Spleen (tissue), 11 donors: ENCODE measurements around the gene N4BP2L2. TPM values are rescaled to one million over a fixed set of nuclear protein-coding genes. Genes with fewer than 3 reads are reported as not detected.
"Not testable (repeated sequence)": the region's sequence is repeated elsewhere in the genome, so short reads cannot be mapped to it uniquely, and the experiment has no call there.

Source experiments
- DNase-seq: peaks from one replicate; pipeline ENCODE4 v3.0.0-alpha.2; 2020
- H3K27ac ChIP-seq, 8 donors: fragments of 200-600 bp; sonication (generic) in 7 of 8; 1 replicate in 4 of 8; 2 replicates in 4 of 8; pipeline versions ENCODE4 v1.5.0 to v1.8.0; 2016 to 2021; ENCODE audit warnings: inconsistent platforms in 4 of 8, mild to moderate bottlenecking in 4 of 8, moderate library complexity in 1 of 8
- H3K27me3 ChIP-seq, 7 donors: fragments of 200-600 bp; sonication (generic) in 6 of 7; replicated peaks in 1 of 7; 1 replicate in 4 of 7; 2 replicates in 3 of 7; pipeline versions ENCODE4 v1.5.0 to v1.8.0; 2016 to 2021; ENCODE audit warnings: inconsistent platforms in 3 of 7, mild to moderate bottlenecking in 1 of 7
- H3K36me3 ChIP-seq, 6 donors: fragments of 200-600 bp; sonication (generic) in 5 of 6; 1 replicate in 4 of 6; 2 replicates in 2 of 6; pipeline versions ENCODE4 v1.5.0 to v1.8.0; 2016 to 2021; ENCODE audit warnings: inconsistent platforms in 2 of 6
- H3K4me1 ChIP-seq, 6 donors: fragments of 200-600 bp; sonication (generic) in 5 of 6; 1 replicate in 3 of 6; 2 replicates in 3 of 6; pipeline versions ENCODE4 v1.5.0 to v1.8.0; 2016 to 2021; ENCODE audit warnings: inconsistent platforms in 3 of 6
- H3K4me3 ChIP-seq, 8 donors: fragments of 200-600 bp; sonication (generic) in 7 of 8; 1 replicate in 4 of 8; 2 replicates in 4 of 8; pipeline versions ENCODE4 v1.5.0 to v1.8.0; 2016 to 2021; ENCODE audit warnings: inconsistent platforms in 4 of 8, mild to moderate bottlenecking in 4 of 8, moderate library complexity in 2 of 8
- H3K9me3 ChIP-seq, 8 donors: fragments of 200-600 bp; sonication (generic) in 7 of 8; 1 replicate in 4 of 8; 2 replicates in 4 of 8; pipeline versions ENCODE4 v1.5.0 to v1.8.0; 2016 to 2021; ENCODE audit warnings: inconsistent platforms in 4 of 8
- POLR2A ChIP-seq, 3 donors: fragments of 450-650 bp; IDR thresholded peaks; one replicate each; pipeline ENCODE4 v1.5.1; 2017; ENCODE audit warnings: antibody characterized with exemption in 3 of 3, mild to moderate bottlenecking in 1 of 3
- POLR2AphosphoS5 ChIP-seq, 3 donors: sonication (generic); formaldehyde crosslinking; IDR thresholded peaks; one replicate each; pipeline ENCODE4 v1.5.1; 2017; ENCODE audit warnings: antibody characterized with exemption in 3 of 3
- WGBS, 5 donors: extraction: QIAGEN DNeasy Blood & Tissue Kit in 3 of 5; methylation state at CpG; one replicate each; pipeline versions ENCODE4 v1.1.5 to v1.1.7; 2013 to 2018; 5-methylcytosine and 5-hydroxymethylcytosine counted together
- intact Hi-C: fragments of 100-400 bp; cut with DNase I; formaldehyde crosslinking; loops from one replicate; pipeline ENCODE4 v1.15.0; 2023; ENCODE audit warnings: low total_unique reads
- polyA plus RNA-seq, 3 donors: library from polyadenylated mRNA; stranded (reverse); fragments of 200-250 nt; gene quantifications; one replicate each; pipeline ENCODE4 v1.2.1, GENCODE V29; 2013
- total RNA-seq, 7 donors: library from RNA; depleted of rRNA in 3 of 7; stranded (reverse); fragments of >200 nt in 3 of 7; fragmentation: NEBNext Ultra II Directional in 4 of 7; extraction: Animal tissue kit (Norgen Biotek cat#: 25700) in 4 of 7; gene quantifications; one replicate each; pipeline versions ENCODE4 v1.1.0 to v1.2.1, GENCODE V29; 2016 to 2021
- TF ChIP-seq, protein P1 (sequence below), 11 experiments: fragments of 200-600 bp in 7 of 11; fragments of 450-650 bp in 4 of 11; sonication (generic) in 4 of 11; IDR thresholded peaks in 8 of 11; conservative IDR thresholded peaks in 3 of 11; 1 replicate in 7 of 11; 2 replicates in 4 of 11; pipeline versions ENCODE4 v1.4.0 to v1.8.0; 2016 to 2021; ENCODE audit warnings: antibody characterized with exemption in 11 of 11, inconsistent platforms in 4 of 11, mild to moderate bottlenecking in 1 of 11
- donor health status: healthy with polysubstance abuse.
- donor health status: DM: no; HTN: no; CAD: no; lungs with moderate emphysema.
- donor health status: DM: no; HTN: no; CAD: no.
- donor health status: Bipolar disorder and iron deficiency.
- donor health status: healthy.
- donor health status: DM: no; HTN: no; CAD: no.
- donor health status: DM: yes; HTN: yes; CAD: no.

The N4BP2L2 gene
- total and polyA plus RNA-seq, 10 donors, result 49.3 to 506 (median 185) TPM

DNA sequence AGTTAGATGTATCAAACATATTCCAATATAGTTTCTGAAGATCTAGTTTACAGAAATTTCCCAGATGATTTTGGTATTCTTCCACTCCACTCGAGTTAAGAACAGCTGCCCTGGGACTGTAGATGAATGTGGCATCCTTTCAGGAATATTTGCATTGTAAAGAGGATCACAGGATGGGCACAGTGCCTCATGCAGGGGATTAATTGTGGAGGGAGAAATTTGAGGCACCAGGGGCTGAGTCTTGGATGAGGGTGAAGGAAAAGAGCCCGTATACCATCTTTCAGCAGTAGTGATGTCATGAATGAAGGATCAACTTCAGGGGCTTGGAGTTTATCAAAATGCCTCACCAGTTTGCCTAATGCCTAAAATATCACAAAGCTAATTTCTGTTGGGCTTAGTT is 43.7 kb upstream of the N4BP2L2 start:
- no peak for TF ChIP-seq POLR2A (IDR thresholded peaks at IDR 0.05)
- TF ChIP-seq POLR2AphosphoS5 (IDR thresholded peaks at IDR 0.05), result no peak
- TF ChIP-seq, protein P1, sequence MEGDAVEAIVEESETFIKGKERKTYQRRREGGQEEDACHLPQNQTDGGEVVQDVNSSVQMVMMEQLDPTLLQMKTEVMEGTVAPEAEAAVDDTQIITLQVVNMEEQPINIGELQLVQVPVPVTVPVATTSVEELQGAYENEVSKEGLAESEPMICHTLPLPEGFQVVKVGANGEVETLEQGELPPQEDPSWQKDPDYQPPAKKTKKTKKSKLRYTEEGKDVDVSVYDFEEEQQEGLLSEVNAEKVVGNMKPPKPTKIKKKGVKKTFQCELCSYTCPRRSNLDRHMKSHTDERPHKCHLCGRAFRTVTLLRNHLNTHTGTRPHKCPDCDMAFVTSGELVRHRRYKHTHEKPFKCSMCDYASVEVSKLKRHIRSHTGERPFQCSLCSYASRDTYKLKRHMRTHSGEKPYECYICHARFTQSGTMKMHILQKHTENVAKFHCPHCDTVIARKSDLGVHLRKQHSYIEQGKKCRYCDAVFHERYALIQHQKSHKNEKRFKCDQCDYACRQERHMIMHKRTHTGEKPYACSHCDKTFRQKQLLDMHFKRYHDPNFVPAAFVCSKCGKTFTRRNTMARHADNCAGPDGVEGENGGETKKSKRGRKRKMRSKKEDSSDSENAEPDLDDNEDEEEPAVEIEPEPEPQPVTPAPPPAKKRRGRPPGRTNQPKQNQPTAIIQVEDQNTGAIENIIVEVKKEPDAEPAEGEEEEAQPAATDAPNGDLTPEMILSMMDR (IDR thresholded peaks at IDR 0.05 in 8 of 11, conservative IDR thresholded peaks at IDR 0.05 in 3 of 11), result no peak
- peaks cover 0 to 12% (median 7%) of the 10 kb centered on the region in 6 donors for H3K4me1 ChIP-seq
- no peak overlapping the region for H3K4me3 ChIP-seq
- H3K27me3 ChIP-seq, result no peaks in the 10 kb centered on the region
- DNase-seq, result no peak
- WGBS, 5 donors, result 75 to 82% (median 77%) methylated on average over 2 of the region's 2 CpGs
- no peaks in the 10 kb centered on the region for H3K36me3 ChIP-seq
- H3K9me3 ChIP-seq, result peaks cover 0 to 16% (median 13%) of the 10 kb centered on the region in 8 donors
- no peak overlapping the region for H3K27ac ChIP-seq
- intact Hi-C loops, result loop anchor here (5.0 kb wide), 1 partner anchor 50 kb away; no protein-coding TSS in a partner anchor

DNA sequence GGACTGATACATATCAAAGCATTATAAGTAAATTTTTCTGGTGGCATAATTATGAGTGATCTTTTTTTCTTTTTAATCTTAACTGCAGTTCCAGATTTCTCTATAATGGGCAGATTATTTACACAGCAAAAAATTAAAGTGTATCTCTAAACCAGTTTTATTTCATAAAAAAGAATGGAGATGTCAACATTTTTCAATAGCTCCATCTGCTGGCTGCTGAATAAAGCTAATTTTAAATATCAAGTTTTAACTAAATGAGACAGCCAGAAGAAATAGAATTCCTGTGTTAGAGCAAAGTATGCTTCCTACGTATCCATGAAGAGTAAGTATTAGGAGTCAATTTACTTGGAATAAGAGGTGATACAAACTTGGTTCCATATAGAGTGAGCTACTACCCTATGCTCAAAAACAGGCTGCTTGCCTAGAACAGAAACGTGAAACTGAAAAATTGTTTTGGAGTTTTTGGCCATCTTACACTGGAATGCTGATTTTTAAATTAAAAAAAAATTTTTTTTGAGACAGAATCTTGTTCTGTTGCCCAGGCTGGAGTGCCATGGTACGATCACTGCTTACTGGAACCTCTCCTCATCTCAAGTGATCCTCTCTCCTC is 42.7 kb upstream of the N4BP2L2 start:
- intact Hi-C loops, result loop anchor here (5.0 kb wide), 1 partner anchor 49 kb away; no protein-coding TSS in a partner anchor
- 52 to 67% (median 55%) methylated on average over 3 of the region's 3 CpGs for WGBS, 5 donors
- no peak overlapping the region for H3K27ac ChIP-seq
- H3K4me3 ChIP-seq, result no peak overlapping the region
- TF ChIP-seq POLR2AphosphoS5 (IDR thresholded peaks at IDR 0.05), result no peak
- TF ChIP-seq, protein P1 (IDR thresholded peaks at IDR 0.05 in 8 of 11, conservative IDR thresholded peaks at IDR 0.05 in 3 of 11), result peak in 6 of 11 experiments; percentile 16 to 53 (median 38)
- H3K36me3 ChIP-seq, result no peaks in the 10 kb centered on the region
- H3K4me1 ChIP-seq, result peaks cover 0 to 12% (median 7%) of the 10 kb centered on the region in 6 donors
- H3K9me3 ChIP-seq, result peaks cover 0 to 26% (median 20%) of the 10 kb centered on the region in 8 donors
- no peak for DNase-seq
- no peaks in the 10 kb centered on the region for H3K27me3 ChIP-seq

DNA sequence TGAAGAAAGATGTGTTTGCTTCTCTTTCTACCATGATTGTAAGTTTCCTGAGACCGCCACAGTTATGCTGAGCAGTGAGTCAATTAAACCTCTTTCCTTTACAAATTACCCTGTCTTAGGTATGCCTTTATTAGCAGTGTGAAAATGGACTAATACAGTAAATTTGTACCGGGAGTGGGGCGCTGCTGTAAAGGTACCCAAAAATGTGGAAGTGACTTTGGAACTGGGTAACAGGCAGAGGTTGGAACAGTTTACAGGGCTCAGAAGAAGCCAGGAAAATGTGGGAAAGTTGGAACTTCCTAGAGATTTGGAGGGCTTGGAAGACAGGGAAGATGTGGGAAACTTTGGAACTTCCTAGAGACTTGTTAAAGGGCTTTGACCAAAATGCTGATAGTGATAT is 38.4 kb upstream of the N4BP2L2 start:
- no peak for TF ChIP-seq POLR2AphosphoS5 (IDR thresholded peaks at IDR 0.05)
- TF ChIP-seq, protein P1 (IDR thresholded peaks at IDR 0.05 in 8 of 11, conservative IDR thresholded peaks at IDR 0.05 in 3 of 11), result no peak
- 97 to 100% (median 99%) methylated on average over 3 of the region's 3 CpGs for WGBS, 5 donors
- intact Hi-C loops, result no loop called here
- H3K4me3 ChIP-seq, result no peak overlapping the region
- H3K27ac ChIP-seq, result no peak overlapping the region
- peaks cover 0 to 26% (median 20%) of the 10 kb centered on the region in 8 donors for H3K9me3 ChIP-seq
- DNase-seq, result no peak
- no peaks in the 10 kb centered on the region for H3K27me3 ChIP-seq
- H3K36me3 ChIP-seq, result no peaks in the 10 kb centered on the region
- peaks cover 0 to 3% (median 0%) of the 10 kb centered on the region in 6 donors for H3K4me1 ChIP-seq

DNA sequence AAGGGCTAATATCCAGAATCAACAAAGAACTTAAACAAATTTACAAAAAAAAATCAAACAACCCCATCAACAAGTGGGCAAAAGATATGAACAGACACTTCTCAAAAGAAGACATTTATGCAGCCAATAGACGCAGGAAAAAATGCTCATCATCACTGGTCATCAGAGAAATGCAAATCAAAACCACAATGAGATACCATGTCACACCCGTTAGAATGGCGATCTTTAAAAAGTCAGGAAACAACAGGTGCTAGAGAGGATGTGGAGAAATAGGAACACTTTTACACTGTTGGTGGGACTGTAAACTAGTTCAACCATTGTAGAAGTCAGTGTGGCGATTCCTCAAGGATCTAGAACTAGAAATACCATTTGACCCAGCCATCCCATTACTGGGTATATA is 37.1 kb upstream of the N4BP2L2 start:
- 73 to 85% (median 83%) methylated on average over 3 to 4 of the region's 4 CpGs for WGBS, 5 donors
- H3K27me3 ChIP-seq, DNase-seq, intact Hi-C loops, H3K36me3 ChIP-seq, H3K27ac ChIP-seq, H3K4me3 ChIP-seq, H3K4me1 ChIP-seq: not testable (repeated sequence)
- H3K9me3 ChIP-seq, result peaks cover 0 to 26% (median 20%) of the 10 kb centered on the region in 8 donors

- H3K9me3 ChIP-seq, result peaks cover 0 to 25% (median 21%) of the 10 kb centered on the region in 8 donors
- H3K27me3 ChIP-seq, H3K4me1 ChIP-seq, H3K36me3 ChIP-seq, H3K27ac ChIP-seq, DNase-seq, H3K4me3 ChIP-seq, intact Hi-C loops: not testable (repeated sequence)
- 96 to 100% (median 100%) methylated on average over 1 of the region's 1 CpG for WGBS, 5 donors
These were observed 22.2 kb upstream of the N4BP2L2 start for GRCh38 chr13:32560842-32561241.
